HL-60/S4 treated with phorbol 12-myristate 13-acetate at 8.2 ng/mL for 4 days and 3 days (cell line): ENCODE results near the gene FAM114A2.

ENCODE experiments used
- in situ Hi-C: fragments of 300-500 bp; cut with MboI; formaldehyde crosslinking; loops from 2 replicates; pipeline ENCODE4 v1.15.0; 2022; ENCODE audit warnings: low sequenced_read_pairs

FAM114A2 gene

DNA sequence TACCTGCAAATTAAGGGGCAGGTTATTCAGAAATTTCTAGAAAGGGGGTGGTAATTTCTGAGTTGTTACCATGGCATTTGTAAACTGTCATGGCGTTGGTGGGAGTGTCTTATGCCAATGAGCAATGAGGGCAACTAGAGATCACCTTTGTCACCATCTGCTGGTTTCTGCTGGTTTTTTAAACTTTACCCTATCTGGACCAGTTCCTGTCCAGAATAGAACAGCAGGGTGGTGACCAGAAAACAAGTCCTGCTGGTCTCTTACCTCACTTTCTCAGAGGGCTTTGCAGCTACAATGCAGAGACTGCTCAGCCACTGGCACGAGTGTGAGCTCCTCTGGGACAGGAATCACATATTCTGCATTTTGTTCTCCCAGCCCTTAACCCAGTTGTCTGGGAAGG, 51.4 kb downstream of the FAM114A2 start:
- in situ Hi-C loops: no loop called here

DNA sequence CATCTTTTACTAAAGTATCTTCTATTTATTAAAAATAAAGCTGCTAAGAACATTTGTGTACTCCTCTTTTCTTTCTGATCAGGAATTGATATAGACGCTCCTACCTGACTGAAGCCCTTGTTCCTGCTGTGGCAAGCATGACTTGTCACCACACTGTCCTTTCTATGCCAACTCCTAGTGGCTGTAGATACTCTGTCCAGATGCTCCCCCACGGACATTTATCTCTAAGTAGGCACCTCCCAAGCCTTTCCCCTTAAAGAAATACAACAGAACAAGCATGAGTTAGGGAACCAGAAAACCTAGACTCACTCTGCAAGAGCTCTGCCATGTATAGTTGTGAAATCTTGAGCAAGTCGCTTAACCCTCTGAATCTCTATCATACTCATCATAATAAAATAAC, 53.2 kb downstream of the FAM114A2 start:
- in situ Hi-C loops: no loop called here

GRCh38 chr5:153983885-153984284, 54.8 kb downstream of the FAM114A2 start:
- in situ Hi-C loops: no loop called here

DNA sequence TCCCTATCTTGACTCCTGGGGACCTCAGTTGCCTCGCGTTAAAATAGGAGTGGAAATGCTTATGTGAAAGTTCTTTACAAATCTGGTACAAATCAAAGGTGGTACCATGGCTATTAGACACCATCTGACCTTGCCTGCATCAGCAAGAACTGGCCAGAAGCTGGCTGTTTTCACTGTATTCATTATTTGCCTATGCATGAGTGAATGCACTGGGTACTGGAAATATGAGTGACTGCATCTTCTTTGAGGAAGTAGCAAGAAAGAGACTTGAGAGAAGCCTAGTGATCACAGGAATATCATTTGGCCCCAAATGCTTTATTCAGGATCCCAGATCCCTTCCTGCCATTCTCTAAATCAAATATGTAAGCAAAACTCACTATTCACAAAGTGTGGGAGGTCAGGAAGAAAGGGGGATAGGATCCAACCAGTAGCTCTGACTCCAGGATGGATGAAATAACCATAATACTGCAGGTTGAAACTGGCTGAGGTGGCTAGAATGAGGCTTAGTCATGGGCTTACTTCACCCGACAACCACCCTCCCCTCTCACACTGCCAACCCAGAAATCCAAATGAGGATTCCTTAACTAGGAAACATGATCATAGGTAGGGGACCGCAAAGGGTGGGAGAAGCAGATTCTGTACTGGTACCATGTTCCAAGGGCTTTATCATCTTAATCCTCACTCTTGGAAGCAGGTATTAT, 56.7 kb downstream of the FAM114A2 start:
- in situ Hi-C loops: no loop called here

DNA sequence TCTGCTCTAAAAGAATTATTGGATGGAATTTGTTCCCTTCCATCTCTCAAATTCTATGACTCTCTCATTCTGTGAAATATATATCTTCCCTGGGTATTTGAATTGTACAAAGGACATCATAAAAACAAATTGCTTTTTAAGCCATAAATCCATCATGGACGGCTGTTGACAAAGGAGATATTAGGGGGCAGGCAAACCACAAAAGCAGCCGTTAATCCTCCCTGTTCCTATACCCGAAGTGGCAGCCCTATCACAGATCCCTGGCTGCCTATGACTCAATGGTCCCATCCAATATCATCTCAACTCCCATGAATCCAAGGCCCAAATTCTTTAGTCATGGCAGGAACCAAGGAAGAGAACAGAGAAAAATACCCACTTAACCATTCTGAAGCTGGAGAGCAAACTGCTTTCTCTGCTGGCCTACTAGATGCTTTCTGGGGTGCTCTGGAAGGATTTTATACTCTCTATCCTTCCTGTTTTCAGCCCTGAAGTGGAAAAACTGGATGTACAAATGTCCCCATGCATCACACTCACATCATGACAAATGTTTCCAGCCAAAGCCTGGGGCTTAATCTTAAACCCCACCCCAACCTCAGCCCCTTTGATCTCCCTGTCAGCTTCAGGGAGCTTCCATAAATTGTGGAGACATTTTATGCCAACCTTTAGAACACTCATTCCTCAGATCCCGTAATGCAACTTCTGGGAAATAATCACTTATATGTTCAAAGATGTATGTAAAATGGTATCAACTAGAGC, 59.5 kb downstream of the FAM114A2 start:
- in situ Hi-C loops: no loop called here

DNA sequence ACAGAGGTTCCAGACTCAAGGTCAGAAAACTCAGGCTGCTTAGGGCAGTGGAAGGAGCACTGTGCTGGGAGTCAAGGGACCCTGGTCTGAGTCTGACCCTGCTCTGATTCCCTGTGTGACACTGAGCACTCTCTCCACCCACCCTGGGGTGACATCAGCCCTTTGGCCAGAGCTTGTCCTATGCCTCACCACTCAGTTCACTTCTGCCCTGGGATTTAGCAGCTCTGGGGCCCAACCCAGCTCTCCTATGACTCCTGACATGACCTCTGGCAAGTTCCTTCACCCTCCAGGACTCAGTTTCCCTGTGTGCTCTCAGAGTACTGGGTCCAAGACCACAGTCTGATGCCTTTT, 63.9 kb downstream of the FAM114A2 start:
- in situ Hi-C loops: loop anchor here (25.0 kb wide), 1 partner anchor 1437 kb away; no protein-coding TSS in a partner anchor

GRCh38 chr5:153974131-153974812, 64.4 kb downstream of the FAM114A2 start:
- in situ Hi-C loops: loop anchor here (25.0 kb wide), 1 partner anchor 1437 kb away; no protein-coding TSS in a partner anchor

GRCh38 chr5:153972240-153972639, 66.5 kb downstream of the FAM114A2 start:
- in situ Hi-C loops: loop anchor here (25.0 kb wide), 1 partner anchor 1435 kb away; no protein-coding TSS in a partner anchor

DNA sequence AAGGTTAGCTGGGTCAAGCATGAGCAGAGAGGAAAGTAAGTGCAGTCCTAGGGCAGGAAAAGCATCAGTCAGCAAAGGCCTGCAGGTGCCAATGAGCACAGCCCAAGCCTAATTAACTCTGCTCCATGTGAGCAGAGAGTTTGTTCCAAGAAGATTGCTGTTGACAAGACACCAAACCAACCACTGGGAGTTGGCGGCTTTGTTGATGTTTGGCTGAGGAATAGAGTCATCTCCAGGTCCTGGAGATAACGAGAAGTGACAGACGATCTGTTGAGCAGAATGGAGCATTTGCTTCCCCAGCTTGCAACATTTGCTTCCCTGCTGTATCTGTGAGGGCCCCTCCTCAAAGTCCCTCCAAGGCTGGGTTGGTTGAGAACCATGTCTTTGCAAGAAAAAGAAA, 68.2 kb downstream of the FAM114A2 start:
- in situ Hi-C loops: loop anchor here (25.0 kb wide), 1 partner anchor 1433 kb away; no protein-coding TSS in a partner anchor

DNA sequence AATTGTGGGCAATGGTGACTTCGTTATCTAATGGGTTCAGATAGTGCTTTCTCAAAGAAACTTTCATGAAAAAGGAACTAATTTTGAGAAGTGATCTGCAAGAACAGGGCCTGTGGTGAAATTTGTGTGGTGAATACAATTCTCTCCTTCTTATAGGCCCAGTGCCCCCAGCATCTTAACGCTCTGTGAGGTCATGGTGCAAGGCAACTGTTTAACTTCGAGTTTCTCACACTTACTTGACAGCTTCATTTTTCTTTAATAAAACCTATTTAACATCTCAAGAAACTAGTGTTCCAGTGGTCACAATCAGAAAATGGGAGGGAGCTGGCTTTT, 69.2 kb downstream of the FAM114A2 start:
- in situ Hi-C loops: loop anchor here (25.0 kb wide), 1 partner anchor 1432 kb away; no protein-coding TSS in a partner anchor

GRCh38 chr5:153968761-153969562, 69.7 kb downstream of the FAM114A2 start:
- in situ Hi-C loops: loop anchor here (25.0 kb wide), 1 partner anchor 1432 kb away; no protein-coding TSS in a partner anchor

DNA sequence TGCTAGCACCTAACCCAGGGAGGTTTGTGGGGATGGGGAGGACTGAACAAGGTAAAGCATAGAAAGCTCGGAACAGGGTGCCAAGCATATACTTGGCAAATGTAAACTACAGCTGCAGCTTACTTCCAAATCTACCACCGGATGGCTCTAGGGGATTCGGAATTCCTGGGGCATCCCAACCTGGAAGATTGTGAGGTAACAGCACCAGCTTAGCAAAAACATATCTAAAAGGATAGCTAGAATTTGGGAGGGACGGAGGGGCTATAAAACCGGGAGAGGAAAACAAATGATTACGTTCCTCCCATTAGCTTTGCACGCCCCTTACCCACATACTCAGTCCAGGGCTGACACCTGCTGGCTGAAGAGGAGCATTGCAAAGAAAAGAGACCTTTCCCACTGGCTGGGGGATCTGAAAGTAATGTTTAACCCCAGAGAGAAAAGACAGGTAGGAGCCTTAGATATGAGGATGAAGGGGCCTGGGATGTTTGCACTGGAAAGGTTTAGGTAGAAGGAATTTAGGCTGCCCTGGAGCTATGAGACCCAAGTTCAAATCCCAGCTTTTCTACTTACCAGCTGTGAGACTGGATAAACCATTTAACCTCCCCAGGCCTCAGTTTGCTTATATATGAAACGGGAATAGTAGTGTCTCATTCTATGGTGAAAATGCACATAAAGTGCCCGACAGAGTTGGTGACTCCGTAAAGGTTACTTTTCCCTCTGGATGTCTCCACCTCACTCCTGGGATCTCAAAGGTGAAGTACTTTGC, 73.6 kb downstream of the FAM114A2 start:
- in situ Hi-C loops: loop anchor here (25.0 kb wide), 1 partner anchor 1428 kb away; no protein-coding TSS in a partner anchor

- in situ Hi-C loops: loop anchor here (25.0 kb wide), 1 partner anchor 1427 kb away; no protein-coding TSS in a partner anchor
Observed at GRCh38 chr5:153964191-153964879, 74.4 kb downstream of the FAM114A2 start.

DNA sequence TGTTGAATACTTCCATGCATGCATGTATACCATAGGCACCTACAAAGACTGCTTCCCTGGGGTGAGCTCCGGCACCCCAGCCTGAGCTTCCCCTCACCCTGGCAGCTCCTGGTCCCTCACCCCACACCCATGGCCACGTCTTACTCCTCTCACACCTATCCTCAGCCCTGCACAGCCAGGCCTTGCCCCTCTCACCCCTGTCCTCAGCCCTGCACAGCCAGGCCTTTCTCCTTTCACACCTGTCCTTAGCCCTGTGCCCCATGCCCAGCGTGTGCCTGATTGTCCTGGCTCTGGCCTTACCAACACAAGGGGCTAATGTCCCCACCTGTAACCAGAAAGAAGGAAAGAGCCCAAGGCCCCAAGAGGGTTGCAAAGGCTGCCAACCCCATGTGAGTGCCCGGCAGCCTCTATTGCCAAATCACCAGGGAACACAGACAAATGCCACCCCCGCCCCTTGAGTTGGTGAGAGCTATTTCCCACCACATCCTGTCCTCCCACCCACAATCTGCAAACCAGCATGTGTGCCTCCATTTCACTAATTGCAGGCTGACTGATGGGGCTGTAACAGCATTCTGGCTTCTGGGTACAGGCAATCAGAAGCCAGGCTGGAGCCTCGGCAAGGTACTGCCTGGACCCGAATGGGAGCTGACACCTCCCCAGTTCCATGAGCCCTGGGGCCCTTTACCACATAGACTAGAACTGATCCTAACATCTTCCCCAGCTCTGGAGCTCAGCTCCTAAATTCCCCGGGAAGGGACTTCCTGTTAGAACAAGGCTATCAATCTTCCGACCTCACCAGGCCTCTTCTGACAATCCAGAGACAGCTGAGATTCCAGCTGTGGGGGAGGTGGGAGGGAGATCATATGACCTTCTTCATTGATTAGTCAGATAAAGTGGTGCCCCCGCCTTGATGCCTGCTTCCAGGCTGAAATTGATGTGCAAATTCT, 78.2 kb downstream of the FAM114A2 start:
- in situ Hi-C loops: loop anchor here (25.0 kb wide), 1 partner anchor 1423 kb away; no protein-coding TSS in a partner anchor

GRCh38 chr5:153959134-153959957, 79.4 kb downstream of the FAM114A2 start:
- in situ Hi-C loops: loop anchor here (25.0 kb wide), 1 partner anchor 1422 kb away; no protein-coding TSS in a partner anchor

GRCh38 chr5:153957205-153957604, 81.5 kb downstream of the FAM114A2 start:
- in situ Hi-C loops: loop anchor here (25.0 kb wide), 1 partner anchor 1420 kb away; no protein-coding TSS in a partner anchor

GRCh38 chr5:153953411-153953810, 85.3 kb downstream of the FAM114A2 start:
- in situ Hi-C loops: loop anchor here (25.0 kb wide), 1 partner anchor 1416 kb away; no protein-coding TSS in a partner anchor
